SK-N-MC (cell line): ENCODE data around the gene FRG2C.
"Not testable (repeated sequence)": the region's sequence is repeated elsewhere in the genome, so short reads cannot be mapped to it uniquely, and the experiment has no call there.

ENCODE experiments used
- EZH2 ChIP-seq: fragments of 200-600 bp; sonication (generic); IDR thresholded peaks from one replicate; pipeline ENCODE4 v1.6.1; 2017; ENCODE audit warnings: antibody characterized with exemption
- FOXP2 ChIP-seq: optimal IDR thresholded peaks from 2 replicates; pipeline ENCODE3; 2011; ENCODE audit warnings: mild to moderate bottlenecking, moderate library complexity; ENCODE audit not compliant: insufficient read depth; ENCODE audit errors: extremely low read length, control extremely low read depth
- POLR2AphosphoS5 ChIP-seq: IDR thresholded peaks from 2 replicates; pipeline ENCODE4 v1.6.1; 2012; ENCODE audit warnings: mild to moderate bottlenecking, low read depth, low read length, borderline replicate concordance

GRCh38 chr3:75664028-75664427 lies at the start of gene FRG2C:
- TF ChIP-seq EZH2, POLR2AphosphoS5, FOXP2: not testable (repeated sequence)
